Activated CD4-positive, alpha-beta memory T cell treated with anti-CD3 and anti-CD28 coated beads for 36 hours (primary cell): ENCODE data around the gene HOXD12. TPM values are rescaled to one million over a fixed set of nuclear protein-coding genes. Genes with fewer than 3 reads are reported as not detected.

ENCODE experiments used
- CTCF ChIA-PET: fragments of 350-600 bp; sonication (Branson Sonifier 250); formaldehyde crosslinking; loops from one replicate; lab custom pipeline; 2021; ENCODE audit warnings: antibody characterized with exemption, inconsistent platforms; lab: Charles Lee
- POLR2A ChIA-PET: fragments of 350-600 bp; sonication (Branson Sonifier 250); formaldehyde crosslinking; loops from one replicate; lab custom pipeline; 2021; ENCODE audit warnings: antibody characterized with exemption; lab: Charles Lee
- DNase-seq: peaks from one replicate; pipeline ENCODE4 v3.0.0-alpha.2; 2020
- H3K27ac Mint-ChIP-seq: one replicate; pipeline ENCODE4 v1.8.0; 2021; ENCODE audit warnings: mixed read lengths
- H3K27me3 Mint-ChIP-seq: one replicate; pipeline ENCODE4 v1.8.0; 2021; ENCODE audit warnings: mixed read lengths
- H3K36me3 Mint-ChIP-seq: one replicate; pipeline ENCODE4 v1.8.0; 2021; ENCODE audit warnings: mixed read lengths
- H3K4me1 Mint-ChIP-seq: one replicate; pipeline ENCODE4 v1.8.0; 2021; ENCODE audit warnings: low read depth, mixed read lengths
- H3K4me3 Mint-ChIP-seq: one replicate; pipeline ENCODE4 v1.8.0; 2021; ENCODE audit warnings: mild to moderate bottlenecking, mixed read lengths
- H3K9me3 Mint-ChIP-seq: one replicate; pipeline ENCODE4 v1.8.0; 2021; ENCODE audit warnings: mixed read lengths
- intact Hi-C: fragments of 100-400 bp; cut with micrococcal nuclease; formaldehyde crosslinking; loops from one replicate; pipeline ENCODE4 v1.15.1; 2023
- total RNA-seq, 2 experiments: library from RNA; stranded (reverse); gene quantifications; one replicate each; pipeline ENCODE4 v1.2.3, GENCODE V29; 2021

HOXD12 gene
- total RNA-seq, 2 experiments from 2014 or later, result not detected

DNA sequence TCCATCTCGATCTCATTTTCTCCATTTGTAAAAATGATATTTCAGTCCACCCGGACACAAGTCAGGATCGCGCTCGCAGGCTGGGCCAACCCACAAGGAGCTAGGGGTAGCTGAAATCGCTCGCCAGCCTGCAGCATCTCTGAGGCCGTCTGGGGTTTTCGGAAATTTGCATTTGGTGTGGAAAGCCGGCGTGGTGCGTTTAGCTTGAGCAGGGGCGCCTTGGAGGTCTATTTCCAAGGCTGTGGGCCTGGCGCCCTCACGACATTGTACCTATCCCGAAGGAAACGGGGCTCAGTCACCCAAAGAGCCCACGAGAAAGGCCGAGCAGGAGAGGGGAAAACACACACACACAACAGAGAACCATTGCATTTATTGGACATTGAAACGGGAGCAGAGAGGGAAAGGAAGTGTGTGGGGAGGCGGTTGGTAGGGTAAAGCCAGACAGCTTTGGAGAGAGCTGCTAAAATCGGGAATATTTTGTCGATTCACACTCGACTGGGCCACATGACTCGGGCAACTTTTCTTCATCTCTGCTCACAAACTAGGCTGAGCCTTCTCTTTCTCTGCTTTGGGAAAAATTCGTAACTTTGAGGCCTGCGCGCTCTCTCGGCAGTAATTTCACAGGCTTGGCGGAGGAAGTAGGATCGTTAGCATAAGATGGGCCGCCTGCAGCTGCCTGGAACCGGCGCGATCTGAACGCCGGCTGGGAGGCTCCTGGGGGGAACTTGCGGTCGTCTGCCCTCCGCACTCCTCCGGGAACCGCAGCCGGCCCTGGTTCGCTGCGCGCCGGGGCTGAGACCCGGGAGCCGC lies 28.8 kb downstream of the HOXD12 start:
- Mint-ChIP-seq H3K4me1 (peaks cover 30% of the 10 kb centered on the region), H3K9me3 (no peaks in the 10 kb centered on the region), H3K27ac (peak overlapping the region; percentile 75), H3K36me3 (peaks cover 3% of the 10 kb centered on the region), H3K4me3 (peak overlapping the region; percentile 43), H3K27me3 (peaks cover 80% of the 10 kb centered on the region)
- no peak for DNase-seq
- intact Hi-C loops, result loop anchor here (5.0 kb wide), 1 partner anchor 44 kb away; no protein-coding TSS in a partner anchor
- ChIA-PET CTCF (interaction anchor here (0.5 to 4.9 kb wide), 15 partner anchors 11 to 1527 kb away, joined by 3 to 149 read pairs (median 7); no protein-coding TSS in a partner anchor), POLR2A (no interaction called here)

- ChIA-PET POLR2A (no interaction called here), CTCF (interaction anchor here (2.8 to 4.9 kb wide), 3 partner anchors 325 to 525 kb away, joined by 16 to 149 read pairs (median 26); no protein-coding TSS in a partner anchor)
- Mint-ChIP-seq H3K4me3 (peak within 1 kb of the TSS; percentile 43), H3K36me3 (peaks cover 3% of the 10 kb centered on the region), H3K27ac (peak within 1 kb of the TSS; percentile 54), H3K4me1 (peaks cover 25% of the 10 kb centered on the region), H3K27me3 (peaks cover 80% of the 10 kb centered on the region), H3K9me3 (no peaks in the 10 kb centered on the region)
- intact Hi-C loops, result loop anchor here (5.0 kb wide), 1 partner anchor 43 kb away; no protein-coding TSS in a partner anchor
- no peak for DNase-seq
Measured at GRCh38 chr2:176128982-176129796, 29.6 kb downstream of the HOXD12 start, which contains the start of gene HOXD8. Gene HOXD8 (plus strand): TSS chr2:176129705. CDS start chr2:176130367, 662 bp downstream.

GRCh38 chr2:176129813-176130146 lies 30.2 kb downstream of the HOXD12 start:
- no peak overlapping the region for H3K27ac Mint-ChIP-seq
- POLR2A ChIA-PET, result no interaction called here
- intact Hi-C loops, result loop anchor here (5.0 to 10.0 kb wide), 2 partner anchors 43 to 1795 kb away; partner anchors contain the start of gene SP9
- no peaks in the 10 kb centered on the region for H3K9me3 Mint-ChIP-seq
- no peak overlapping the region for H3K4me3 Mint-ChIP-seq
- peaks cover 25% of the 10 kb centered on the region for H3K4me1 Mint-ChIP-seq
- CTCF ChIA-PET, result interaction anchor here (2.1 to 4.9 kb wide), 4 partner anchors 19 to 523 kb away, joined by 11 to 149 read pairs (median 16); no protein-coding TSS in a partner anchor
- H3K27me3 Mint-ChIP-seq, result peaks cover 79% of the 10 kb centered on the region
- DNase-seq, result no peak
- H3K36me3 Mint-ChIP-seq, result peaks cover 3% of the 10 kb centered on the region

DNA sequence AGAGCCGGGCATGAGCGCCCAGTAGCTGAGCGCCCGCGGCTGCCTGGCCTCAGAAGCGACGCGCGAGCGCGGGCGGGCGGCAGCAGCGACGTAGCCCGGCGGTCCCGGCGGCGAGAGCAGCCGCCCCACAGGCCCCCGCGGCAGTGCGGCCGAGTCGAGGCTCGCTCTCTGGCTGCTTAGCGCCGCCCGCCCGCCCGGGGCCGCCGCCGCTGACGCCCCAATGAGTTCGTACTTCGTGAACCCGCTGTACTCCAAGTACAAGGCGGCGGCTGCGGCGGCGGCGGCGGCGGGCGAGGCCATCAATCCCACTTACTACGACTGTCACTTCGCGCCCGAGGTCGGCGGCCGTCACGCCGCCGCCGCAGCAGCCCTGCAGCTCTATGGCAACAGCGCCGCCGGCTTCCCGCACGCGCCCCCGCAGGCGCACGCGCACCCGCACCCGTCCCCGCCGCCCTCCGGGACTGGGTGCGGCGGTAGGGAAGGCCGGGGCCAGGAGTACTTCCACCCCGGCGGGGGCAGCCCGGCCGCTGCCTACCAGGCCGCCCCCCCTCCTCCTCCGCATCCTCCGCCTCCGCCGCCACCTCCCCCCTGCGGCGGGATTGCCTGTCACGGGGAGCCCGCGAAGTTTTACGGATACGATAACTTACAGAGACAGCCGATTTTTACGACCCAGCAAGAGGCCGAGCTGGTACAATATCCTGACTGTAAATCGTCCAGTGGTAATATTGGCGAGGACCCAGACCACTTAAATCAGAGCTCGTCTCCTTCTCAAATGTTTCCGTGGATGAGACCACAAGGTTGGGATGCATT lies 30.8 kb downstream of the HOXD12 start:
- POLR2A ChIA-PET, result no interaction called here
- H3K4me1 Mint-ChIP-seq, result peaks cover 26% of the 10 kb centered on the region
- peak overlapping the region; percentile 23 for H3K27ac Mint-ChIP-seq

GRCh38 chr2:176130957-176131847 lies 31.6 kb downstream of the HOXD12 start:
- POLR2A ChIA-PET, result interaction anchor here (0.6 kb wide), 2 partner anchors 660 to 1114 kb away, joined by 3 to 4 read pairs; no protein-coding TSS in a partner anchor
- Mint-ChIP-seq H3K4me3 (peak overlapping the region; percentile 41), H3K27me3 (peaks cover 78% of the 10 kb centered on the region), H3K27ac (peak overlapping the region; percentile 54), H3K4me1 (peaks cover 32% of the 10 kb centered on the region), H3K36me3 (peaks cover 7% of the 10 kb centered on the region), H3K9me3 (no peaks in the 10 kb centered on the region)
- no peak for DNase-seq
- intact Hi-C loops, result loop anchor here (10.0 kb wide), 1 partner anchor 1796 kb away; the partner anchor contains the start of gene SP9
- CTCF ChIA-PET, result interaction anchor here (0.7 to 4.2 kb wide), 10 partner anchors 9 to 521 kb away, joined by 3 to 18 read pairs (median 4); no protein-coding TSS in a partner anchor

More for the DNA sequence above, 30.8 kb downstream of the HOXD12 start:
- Mint-ChIP-seq H3K27me3 (peaks cover 78% of the 10 kb centered on the region), H3K36me3 (peaks cover 3% of the 10 kb centered on the region), H3K9me3 (no peaks in the 10 kb centered on the region), H3K4me3 (peak overlapping the region; percentile 41)
- intact Hi-C loops, result loop anchor here (10.0 kb wide), 1 partner anchor 1796 kb away; the partner anchor contains the start of gene SP9
- CTCF ChIA-PET, result interaction anchor here (0.7 to 4.2 kb wide), 7 partner anchors 10 to 522 kb away, joined by 3 to 18 read pairs (median 11); no protein-coding TSS in a partner anchor
- DNase-seq, result peak; percentile 25

- ChIA-PET POLR2A (interaction anchor here (0.6 kb wide), 2 partner anchors 661 to 1114 kb away, joined by 3 to 4 read pairs; no protein-coding TSS in a partner anchor), CTCF (interaction anchor here (0.9 to 4.2 kb wide), 8 partner anchors 9 to 521 kb away, joined by 3 to 18 read pairs (median 8); no protein-coding TSS in a partner anchor)
- Mint-ChIP-seq H3K27ac (no peak overlapping the region), H3K4me3 (no peak overlapping the region), H3K27me3 (peaks cover 76% of the 10 kb centered on the region), H3K36me3 (peaks cover 7% of the 10 kb centered on the region), H3K9me3 (no peaks in the 10 kb centered on the region), H3K4me1 (peaks cover 32% of the 10 kb centered on the region)
- intact Hi-C loops, result loop anchor here (10.0 kb wide), 1 partner anchor 1797 kb away; the partner anchor contains the start of gene SP9
- DNase-seq, result no peak
Measured at GRCh38 chr2:176131848-176132158, 32.2 kb downstream of the HOXD12 start.

GRCh38 chr2:176132205-176133171 lies 32.9 kb downstream of the HOXD12 start:
- Mint-ChIP-seq H3K4me1 (peaks cover 32% of the 10 kb centered on the region), H3K9me3 (no peaks in the 10 kb centered on the region), H3K27me3 (peaks cover 78% of the 10 kb centered on the region), H3K27ac (peak overlapping the region; percentile 19), H3K36me3 (peaks cover 7% of the 10 kb centered on the region), H3K4me3 (peak overlapping the region; percentile 68)
- DNase-seq, result no peak
- ChIA-PET CTCF (interaction anchor here (1.1 to 4.2 kb wide), 7 partner anchors 8 to 1017 kb away, joined by 3 to 18 read pairs (median 5); no protein-coding TSS in a partner anchor), POLR2A (interaction anchor here (0.6 kb wide), 2 partner anchors 662 to 1113 kb away, joined by 3 to 4 read pairs; no protein-coding TSS in a partner anchor)
- intact Hi-C loops, result loop anchor here (10.0 kb wide), 1 partner anchor 1798 kb away; the partner anchor contains the start of gene SP9

DNA sequence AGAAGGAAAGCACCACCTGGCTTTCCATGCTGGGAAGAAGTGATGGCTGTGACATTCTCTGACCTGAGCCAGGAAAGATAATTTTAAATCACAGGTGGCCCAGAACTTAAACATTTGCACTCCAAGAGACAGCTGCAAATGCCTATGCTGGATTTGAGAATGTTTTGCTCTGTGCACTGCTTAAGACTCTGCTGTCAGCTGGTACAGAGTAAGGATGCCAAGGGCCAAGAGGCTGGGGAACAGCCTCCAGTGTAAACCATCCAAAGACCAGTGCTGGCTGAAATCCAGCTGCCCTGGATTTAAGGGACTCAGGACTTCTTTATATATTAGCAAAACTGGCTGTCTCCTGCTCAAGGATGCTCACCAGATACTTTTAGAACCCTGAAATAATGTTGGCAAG lies 33.8 kb downstream of the HOXD12 start:
- H3K27ac Mint-ChIP-seq, result no peak overlapping the region
- no peak overlapping the region for H3K4me3 Mint-ChIP-seq
- peaks cover 27% of the 10 kb centered on the region for H3K4me1 Mint-ChIP-seq
- peaks cover 9% of the 10 kb centered on the region for H3K36me3 Mint-ChIP-seq
- CTCF ChIA-PET, result interaction anchor here (0.6 to 4.2 kb wide), 5 partner anchors 22 to 1016 kb away, joined by 3 to 18 read pairs (median 5); no protein-coding TSS in a partner anchor
- no peaks in the 10 kb centered on the region for H3K9me3 Mint-ChIP-seq
- DNase-seq, result no peak
- intact Hi-C loops, result loop anchor here (10.0 kb wide), 1 partner anchor 1799 kb away; the partner anchor contains the start of gene SP9
- H3K27me3 Mint-ChIP-seq, result peaks cover 78% of the 10 kb centered on the region
- POLR2A ChIA-PET, result no interaction called here

DNA sequence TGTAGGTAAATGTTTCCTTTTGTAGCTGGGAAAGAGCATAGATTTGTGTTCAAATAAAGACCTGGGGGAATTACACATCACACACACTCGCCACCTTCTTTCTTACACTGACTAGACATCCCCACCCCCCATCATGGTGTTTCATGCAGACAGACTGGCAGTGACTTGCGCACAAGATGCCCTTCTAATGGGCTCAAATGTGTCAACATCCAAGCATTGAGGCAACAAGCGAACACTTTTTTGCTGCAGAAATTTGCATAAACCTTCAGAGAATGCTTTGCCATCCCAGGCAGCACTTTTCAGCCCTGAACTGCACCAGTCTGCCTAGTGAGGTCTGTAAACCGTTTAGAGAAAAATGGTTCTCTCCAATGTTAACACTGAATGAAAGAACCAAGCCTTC lies 34.4 kb downstream of the HOXD12 start:
- POLR2A ChIA-PET, result no interaction called here
- no peak for DNase-seq
- Mint-ChIP-seq H3K9me3 (peaks cover under 1% of the 10 kb centered on the region), H3K27ac (no peak overlapping the region), H3K36me3 (peaks cover 10% of the 10 kb centered on the region), H3K4me3 (no peak overlapping the region), H3K27me3 (peaks cover 78% of the 10 kb centered on the region), H3K4me1 (peaks cover 23% of the 10 kb centered on the region)
- CTCF ChIA-PET, result interaction anchor here (0.6 to 4.2 kb wide), 2 partner anchors 321 to 431 kb away, joined by 3 to 18 read pairs; no protein-coding TSS in a partner anchor
- intact Hi-C loops, result loop anchor here (10.0 kb wide), 1 partner anchor 1799 kb away; the partner anchor contains the start of gene SP9
